ENCODE measurements around the gene CNOT10.
"Not testable (repeated sequence)": the region's sequence is repeated elsewhere in the genome, so short reads cannot be mapped to it uniquely, and the experiment has no call there.

DNA sequence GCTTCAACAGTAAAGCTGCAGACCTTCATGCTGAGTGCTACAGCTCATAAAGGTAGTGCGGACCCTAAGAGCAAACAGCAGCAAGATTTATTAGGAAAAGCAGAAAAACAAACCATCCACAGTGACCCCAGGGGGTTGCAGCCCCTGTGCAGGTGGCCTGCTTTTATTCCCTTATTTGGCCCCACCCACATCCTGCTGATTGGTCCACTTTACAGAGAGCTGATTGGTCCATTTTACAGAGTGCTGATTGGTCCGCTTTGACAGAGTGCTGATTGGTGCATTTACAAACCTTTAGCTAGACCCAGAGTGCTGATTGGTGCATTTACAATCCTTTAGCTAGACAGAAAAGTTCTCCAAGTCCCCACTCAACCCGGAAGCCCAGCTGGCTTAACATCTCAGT, 11.3 kb upstream of the CNOT10 start:
- TF ChIP-seq, protein P1, sequence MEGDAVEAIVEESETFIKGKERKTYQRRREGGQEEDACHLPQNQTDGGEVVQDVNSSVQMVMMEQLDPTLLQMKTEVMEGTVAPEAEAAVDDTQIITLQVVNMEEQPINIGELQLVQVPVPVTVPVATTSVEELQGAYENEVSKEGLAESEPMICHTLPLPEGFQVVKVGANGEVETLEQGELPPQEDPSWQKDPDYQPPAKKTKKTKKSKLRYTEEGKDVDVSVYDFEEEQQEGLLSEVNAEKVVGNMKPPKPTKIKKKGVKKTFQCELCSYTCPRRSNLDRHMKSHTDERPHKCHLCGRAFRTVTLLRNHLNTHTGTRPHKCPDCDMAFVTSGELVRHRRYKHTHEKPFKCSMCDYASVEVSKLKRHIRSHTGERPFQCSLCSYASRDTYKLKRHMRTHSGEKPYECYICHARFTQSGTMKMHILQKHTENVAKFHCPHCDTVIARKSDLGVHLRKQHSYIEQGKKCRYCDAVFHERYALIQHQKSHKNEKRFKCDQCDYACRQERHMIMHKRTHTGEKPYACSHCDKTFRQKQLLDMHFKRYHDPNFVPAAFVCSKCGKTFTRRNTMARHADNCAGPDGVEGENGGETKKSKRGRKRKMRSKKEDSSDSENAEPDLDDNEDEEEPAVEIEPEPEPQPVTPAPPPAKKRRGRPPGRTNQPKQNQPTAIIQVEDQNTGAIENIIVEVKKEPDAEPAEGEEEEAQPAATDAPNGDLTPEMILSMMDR (conservative IDR thresholded peaks at IDR 0.05; ENCODE audit: low read depth, low read length), result not testable (repeated sequence)
- not testable (repeated sequence) for TF ChIP-seq EZH2 (IDR thresholded peaks at IDR 0.05; ENCODE audit: low read length, unreplicated experiment)
